Measurements from ENCODE around the gene TRPT1.

- TF ChIP-seq CTCF (IDR thresholded peaks at IDR 0.05) (no peak), POLR2A (IDR thresholded peaks at IDR 0.05) (no peak)
Observed at GRCh38 chr11:64265176-64266160, 39.5 kb upstream of the TRPT1 start.
